Omental fat pad (tissue), 4 donors: Measurements from ENCODE around the gene BMPER. TPM values are rescaled to one million over a fixed set of nuclear protein-coding genes. Genes with fewer than 3 reads are reported as not detected.
A peak's percentile ranks its signal among the peaks of the same experiment; 100 is the strongest.

Experiments used
- ATAC-seq: fragments of 150-250 bp; one replicate; pipeline ENCODE4 v1.9.1; 2016; ENCODE audit warnings: mild to moderate bottlenecking, moderate library complexity; ENCODE audit not compliant: low FRiP score
- DNase-seq: peaks from one replicate; pipeline ENCODE4 v3.0.0-alpha.2; 2019; ENCODE audit warnings: low spot score
- total RNA-seq, 4 donors: library from RNA; depleted of rRNA; stranded (reverse); fragments of >200 nt; gene quantifications; one replicate each; pipeline ENCODE4 v1.1.0, GENCODE V29; 2016
- TF ChIP-seq, protein P1 (sequence below), 3 donors: fragments of 450-650 bp; IDR thresholded peaks; one replicate each; pipeline ENCODE4 v1.5.1; 2016 to 2017; ENCODE audit warnings: antibody characterized with exemption in 3 of 3, mild to moderate bottlenecking in 3 of 3, moderate library complexity in 2 of 3

The BMPER gene
- 10 to 100 TPM in 2 of 4 donors, 1 to 10 TPM in 2; 5.4 to 32.5 (median 16.6) TPM for total RNA-seq

GRCh38 chr7:33905389-33906032 is at the start of gene BMPER:
Gene BMPER (plus strand): TSS chr7:33905539. CDS start chr7:33905614, 75 bp downstream.
- peak; percentile 13 for ATAC-seq
- DNase-seq: no peak
- TF ChIP-seq, protein P1, sequence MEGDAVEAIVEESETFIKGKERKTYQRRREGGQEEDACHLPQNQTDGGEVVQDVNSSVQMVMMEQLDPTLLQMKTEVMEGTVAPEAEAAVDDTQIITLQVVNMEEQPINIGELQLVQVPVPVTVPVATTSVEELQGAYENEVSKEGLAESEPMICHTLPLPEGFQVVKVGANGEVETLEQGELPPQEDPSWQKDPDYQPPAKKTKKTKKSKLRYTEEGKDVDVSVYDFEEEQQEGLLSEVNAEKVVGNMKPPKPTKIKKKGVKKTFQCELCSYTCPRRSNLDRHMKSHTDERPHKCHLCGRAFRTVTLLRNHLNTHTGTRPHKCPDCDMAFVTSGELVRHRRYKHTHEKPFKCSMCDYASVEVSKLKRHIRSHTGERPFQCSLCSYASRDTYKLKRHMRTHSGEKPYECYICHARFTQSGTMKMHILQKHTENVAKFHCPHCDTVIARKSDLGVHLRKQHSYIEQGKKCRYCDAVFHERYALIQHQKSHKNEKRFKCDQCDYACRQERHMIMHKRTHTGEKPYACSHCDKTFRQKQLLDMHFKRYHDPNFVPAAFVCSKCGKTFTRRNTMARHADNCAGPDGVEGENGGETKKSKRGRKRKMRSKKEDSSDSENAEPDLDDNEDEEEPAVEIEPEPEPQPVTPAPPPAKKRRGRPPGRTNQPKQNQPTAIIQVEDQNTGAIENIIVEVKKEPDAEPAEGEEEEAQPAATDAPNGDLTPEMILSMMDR (IDR thresholded peaks at IDR 0.05): no peak

DNA sequence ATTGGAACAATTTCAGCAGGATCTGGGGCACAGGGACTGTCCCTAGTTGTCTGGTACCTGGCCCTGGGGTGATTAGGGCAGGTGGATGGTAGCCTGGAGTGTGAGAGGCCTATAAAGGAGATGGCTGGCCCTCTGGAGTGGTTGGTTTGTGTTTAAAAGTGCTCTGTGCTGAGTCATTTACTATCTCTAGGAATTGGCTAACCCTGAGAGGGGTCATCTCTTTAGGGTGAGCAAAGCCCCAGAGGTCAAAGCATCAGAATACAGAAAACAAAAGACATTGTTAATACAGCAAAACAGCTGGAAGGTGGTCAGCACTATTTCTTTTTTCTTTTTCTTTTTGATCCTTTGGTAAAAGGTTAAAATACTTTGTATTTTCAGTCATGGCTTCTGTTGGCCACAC is 43.4 kb upstream of the BMPER start:
- ATAC-seq (no peak), DNase-seq (no peak)
- TF ChIP-seq, protein P1 (IDR thresholded peaks at IDR 0.05): no peak

DNA sequence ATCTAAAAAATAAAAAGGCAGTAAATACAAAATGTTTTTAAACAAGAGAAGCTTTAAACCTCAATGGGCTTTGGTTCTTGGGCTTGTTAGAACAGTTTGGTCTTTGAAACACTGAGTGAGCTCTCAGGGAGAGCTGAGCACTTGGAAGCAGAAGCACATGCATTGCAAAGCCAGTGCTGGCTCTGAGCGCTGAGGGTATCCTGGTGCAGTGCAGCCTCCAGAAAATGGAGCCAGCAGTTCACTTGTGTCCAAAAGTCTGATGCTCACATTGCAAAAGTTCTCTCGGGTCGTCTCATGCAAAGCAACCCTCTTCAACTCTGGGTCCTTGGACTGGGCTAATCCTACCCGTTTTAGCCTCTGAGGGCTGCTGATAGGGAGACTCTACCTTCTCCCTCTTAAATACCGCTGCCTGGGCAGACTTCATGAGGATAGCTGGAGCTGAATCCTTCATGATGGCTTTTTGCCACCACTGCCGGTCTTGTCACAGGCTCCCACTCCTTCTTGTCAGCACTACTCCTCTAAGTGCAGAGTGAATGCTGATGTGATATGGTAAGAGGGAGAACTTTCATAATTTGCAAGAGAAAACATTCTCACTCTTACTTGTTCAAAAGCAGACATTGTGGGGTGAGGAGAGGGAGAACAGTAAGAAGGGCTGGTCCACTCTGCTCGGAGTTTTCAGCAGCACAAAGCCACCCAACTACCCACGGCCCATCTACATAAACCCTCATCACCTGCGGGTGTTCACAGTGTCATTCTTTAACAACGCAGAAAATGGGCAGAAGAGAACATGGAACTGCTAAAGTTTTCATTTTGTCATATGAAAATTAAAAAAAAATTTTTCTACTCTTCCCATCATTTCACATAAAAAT is 42.2 kb upstream of the BMPER start:
- DNase-seq: no peak
- TF ChIP-seq, protein P1 (IDR thresholded peaks at IDR 0.05): no peak
- ATAC-seq: no peak

DNA sequence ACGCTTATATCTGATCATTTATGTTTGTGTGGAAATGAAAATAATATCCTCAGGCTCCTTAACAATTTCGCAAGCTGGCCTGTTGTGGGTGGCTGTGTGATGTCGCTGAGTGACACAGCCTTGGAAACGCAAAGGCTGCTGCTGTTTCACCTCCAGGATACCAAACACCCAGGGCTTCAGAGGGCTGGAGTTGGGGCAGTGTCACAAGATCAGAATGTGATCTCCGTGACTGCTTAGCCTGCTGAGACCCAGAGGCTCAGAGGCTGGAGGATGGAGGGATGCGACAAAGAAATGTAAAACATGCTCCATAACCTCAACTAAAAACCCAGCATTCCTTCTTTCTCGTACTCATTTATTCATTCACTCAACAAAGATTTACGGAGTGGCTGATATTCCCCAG is 37.2 kb upstream of the BMPER start:
- DNase-seq (no peak), ATAC-seq (no peak)
- TF ChIP-seq, protein P1 (IDR thresholded peaks at IDR 0.05): no peak

DNA sequence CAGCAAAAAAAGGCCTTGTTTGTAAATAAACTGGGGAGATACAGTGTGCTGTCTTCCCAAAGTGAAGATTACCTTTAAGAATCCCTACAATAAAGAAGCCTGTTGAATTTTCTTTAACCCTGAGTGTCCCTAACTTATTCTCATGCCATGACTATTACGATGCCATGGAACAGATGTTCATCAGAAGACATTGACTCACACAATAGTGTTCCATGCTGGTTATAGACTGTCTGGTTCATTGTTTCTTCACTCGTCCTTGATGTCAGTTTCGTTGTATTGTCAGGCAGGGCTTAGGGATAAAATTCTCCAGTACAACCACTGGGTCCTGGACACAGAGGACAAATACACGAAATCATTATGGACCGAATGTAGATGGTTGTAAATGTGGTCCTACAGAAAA is 36.2 kb upstream of the BMPER start:
- DNase-seq (no peak), ATAC-seq (no peak)
- TF ChIP-seq, protein P1 (IDR thresholded peaks at IDR 0.05): no peak

DNA sequence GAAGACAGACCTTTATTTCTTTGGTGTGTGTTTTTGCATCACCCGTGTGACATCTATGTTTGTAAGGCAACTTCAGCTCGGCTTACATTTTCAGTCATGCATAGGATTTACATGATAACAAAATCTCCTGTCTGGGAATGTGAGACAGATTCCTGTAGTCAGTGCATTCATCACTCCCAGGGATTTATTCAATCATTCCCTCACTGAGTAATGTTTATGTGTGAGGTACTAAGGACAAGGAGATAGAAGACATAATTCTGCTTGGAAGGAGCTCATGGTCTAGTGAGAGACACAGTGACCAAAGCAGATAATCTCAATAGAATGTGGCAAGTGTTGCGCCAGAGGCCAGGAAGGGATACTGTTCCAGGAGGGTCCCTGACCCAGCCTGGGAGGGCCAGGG is 35.2 kb upstream of the BMPER start:
- DNase-seq (no peak), ATAC-seq (no peak)
- TF ChIP-seq, protein P1 (IDR thresholded peaks at IDR 0.05): no peak
